Fibroblast of gingiva (primary cell): ENCODE measurements around the gene DPH6.
"Not testable (repeated sequence)": the region's sequence is repeated elsewhere in the genome, so short reads cannot be mapped to it uniquely, and the experiment has no call there.

Source experiments
- DNase-seq: peaks from one replicate; pipeline ENCODE4 v3.0.0-alpha.2; 2011; ENCODE audit warnings: low read depth

Gene DPH6

GRCh38 chr15:35485411-35485810, 60.6 kb downstream of the DPH6 start:
- no peak for DNase-seq

- DNase-seq = peak; percentile 27
Measured at GRCh38 chr15:35484231-35484945, 61.6 kb downstream of the DPH6 start.

- DNase-seq = peak; percentile 10
Measured at GRCh38 chr15:35481992-35482391, 64.0 kb downstream of the DPH6 start.

- DNase-seq = no peak
Measured at GRCh38 chr15:35481064-35481463, 64.9 kb downstream of the DPH6 start.

- DNase-seq = no peak
Measured at GRCh38 chr15:35479423-35479822, 66.5 kb downstream of the DPH6 start.

GRCh38 chr15:35477312-35478262, 68.4 kb downstream of the DPH6 start:
- DNase-seq = no peak

GRCh38 chr15:35471024-35471423, 74.9 kb downstream of the DPH6 start:
- DNase-seq = no peak

- DNase-seq = peak; percentile 19
Measured at GRCh38 chr15:35470441-35470840, 75.5 kb downstream of the DPH6 start.

- DNase-seq = no peak
Measured at GRCh38 chr15:35466476-35466875, 79.5 kb downstream of the DPH6 start.

- peak; percentile 27 for DNase-seq
Measured at GRCh38 chr15:35465783-35466182, 80.2 kb downstream of the DPH6 start.

- no peak for DNase-seq
Measured at GRCh38 chr15:35460616-35461015, 85.3 kb downstream of the DPH6 start.

GRCh38 chr15:35458176-35458856, 87.6 kb downstream of the DPH6 start:
- no peak for DNase-seq

GRCh38 chr15:35455201-35455600, 90.8 kb downstream of the DPH6 start:
- no peak for DNase-seq

GRCh38 chr15:35450492-35450891, 95.5 kb downstream of the DPH6 start:
- DNase-seq = peak; percentile 71

- DNase-seq = no peak
Measured at GRCh38 chr15:35448294-35448693, 97.7 kb downstream of the DPH6 start.

GRCh38 chr15:35445891-35446290, 100.1 kb downstream of the DPH6 start:
- no peak for DNase-seq

GRCh38 chr15:35444557-35445204, 101.3 kb downstream of the DPH6 start:
- DNase-seq = peak; percentile 46

GRCh38 chr15:35443376-35443775, 102.6 kb downstream of the DPH6 start:
- DNase-seq = no peak

- DNase-seq = peak; percentile 59
Measured at GRCh38 chr15:35442742-35443141, 103.2 kb downstream of the DPH6 start.

GRCh38 chr15:35441279-35441678, 104.7 kb downstream of the DPH6 start:
- not testable (repeated sequence) for DNase-seq

GRCh38 chr15:35440265-35440664, 105.7 kb downstream of the DPH6 start:
- DNase-seq = no peak

- DNase-seq = peak; percentile 90
Measured at GRCh38 chr15:35439291-35439690, 106.7 kb downstream of the DPH6 start.
